ENCODE results near the gene HPCAL4. TPM values are rescaled to one million over a fixed set of nuclear protein-coding genes. Genes with fewer than 3 reads are reported as not detected.

Gene HPCAL4
- total and polyA plus RNA-seq, 12 donors = 0.07 to 3.7 (median 0.22) TPM

DNA sequence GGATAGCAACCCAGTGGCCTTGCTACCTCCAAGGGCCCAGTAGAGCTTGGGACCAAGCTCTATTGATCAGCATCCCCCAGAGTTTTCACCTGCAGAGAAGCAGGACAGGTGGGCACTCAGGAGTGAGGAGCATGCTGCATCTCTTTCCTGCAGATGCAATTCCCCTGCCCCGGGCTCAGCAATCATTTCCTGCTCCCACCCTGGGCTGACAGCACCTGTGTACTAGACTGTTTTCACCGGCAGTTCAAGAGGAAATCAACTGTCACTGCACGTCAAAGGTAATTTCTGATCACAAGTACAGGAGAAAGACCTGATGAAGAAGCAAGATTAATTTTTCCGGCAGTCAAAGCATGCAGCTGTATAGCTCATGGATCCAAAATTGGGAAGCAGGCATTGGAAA, 10.5 kb downstream of the HPCAL4 start:
- DNase-seq (no peak), ATAC-seq (no peak)
- 71 to 74% methylated on average over 4 of the region's 4 CpGs for WGBS, 2 donors
- H3K27ac ChIP-seq = no peak overlapping the region
- H3K27me3 ChIP-seq = peaks cover 0 to 53% (median 45%) of the 10 kb centered on the region in 7 donors
- H3K36me3 ChIP-seq = no peaks in the 10 kb centered on the region
- TF ChIP-seq, protein P1, sequence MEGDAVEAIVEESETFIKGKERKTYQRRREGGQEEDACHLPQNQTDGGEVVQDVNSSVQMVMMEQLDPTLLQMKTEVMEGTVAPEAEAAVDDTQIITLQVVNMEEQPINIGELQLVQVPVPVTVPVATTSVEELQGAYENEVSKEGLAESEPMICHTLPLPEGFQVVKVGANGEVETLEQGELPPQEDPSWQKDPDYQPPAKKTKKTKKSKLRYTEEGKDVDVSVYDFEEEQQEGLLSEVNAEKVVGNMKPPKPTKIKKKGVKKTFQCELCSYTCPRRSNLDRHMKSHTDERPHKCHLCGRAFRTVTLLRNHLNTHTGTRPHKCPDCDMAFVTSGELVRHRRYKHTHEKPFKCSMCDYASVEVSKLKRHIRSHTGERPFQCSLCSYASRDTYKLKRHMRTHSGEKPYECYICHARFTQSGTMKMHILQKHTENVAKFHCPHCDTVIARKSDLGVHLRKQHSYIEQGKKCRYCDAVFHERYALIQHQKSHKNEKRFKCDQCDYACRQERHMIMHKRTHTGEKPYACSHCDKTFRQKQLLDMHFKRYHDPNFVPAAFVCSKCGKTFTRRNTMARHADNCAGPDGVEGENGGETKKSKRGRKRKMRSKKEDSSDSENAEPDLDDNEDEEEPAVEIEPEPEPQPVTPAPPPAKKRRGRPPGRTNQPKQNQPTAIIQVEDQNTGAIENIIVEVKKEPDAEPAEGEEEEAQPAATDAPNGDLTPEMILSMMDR (IDR thresholded peaks at IDR 0.05) = no peak
- no peaks in the 10 kb centered on the region for H3K9me3 ChIP-seq
- no peak overlapping the region for H3K4me3 ChIP-seq
- peaks cover 0 to 5% (median 3%) of the 10 kb centered on the region in 9 donors for H3K4me1 ChIP-seq
- intact Hi-C loops (cut with DNase I) = no loop called here

DNA sequence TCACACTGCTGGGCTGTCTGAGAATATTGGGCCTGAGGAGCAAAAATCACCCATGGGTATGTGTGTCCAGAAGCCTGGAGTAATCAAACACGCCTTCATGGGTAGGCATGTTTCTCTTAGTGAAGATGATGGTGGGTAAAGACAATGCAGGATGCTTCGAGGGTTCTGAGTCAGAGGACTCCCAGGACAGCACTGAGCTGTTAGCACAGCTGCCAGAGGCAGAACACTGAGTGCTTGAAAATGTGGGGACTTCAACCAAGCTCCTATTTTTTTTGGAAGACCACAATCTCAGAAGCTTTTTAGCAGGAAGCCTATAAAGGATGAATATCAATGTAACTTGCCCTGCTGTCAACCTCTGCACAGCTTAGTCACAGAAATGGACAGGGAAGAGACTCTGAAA, 11.4 kb downstream of the HPCAL4 start:
- Histone ChIP-seq H3K4me1 (peaks cover 0 to 5% (median 3%) of the 10 kb centered on the region in 9 donors), H3K27ac (no peak overlapping the region), H3K27me3 (peaks cover 0 to 48% (median 43%) of the 10 kb centered on the region in 7 donors), H3K36me3 (no peaks in the 10 kb centered on the region), H3K4me3 (no peak overlapping the region), H3K9me3 (no peaks in the 10 kb centered on the region)
- TF ChIP-seq, protein P1 (IDR thresholded peaks at IDR 0.05) = no peak
- 55 to 65% methylated on average over 2 of the region's 2 CpGs for WGBS, 2 donors
- intact Hi-C loops (cut with DNase I) = loop anchor here in 1 of 10 donors (5.0 kb wide), 1 partner anchor 32 kb away; no protein-coding TSS in a partner anchor
- no peak for ATAC-seq
- DNase-seq = no peak

GRCh38 chr1:39678889-39679288, 12.3 kb downstream of the HPCAL4 start:
- peaks cover 0 to 5% (median 2%) of the 10 kb centered on the region in 9 donors for H3K4me1 ChIP-seq
- DNase-seq = no peak
- 78% methylated on average over 2 of the region's 2 CpGs for WGBS, 2 donors
- TF ChIP-seq, protein P1 (IDR thresholded peaks at IDR 0.05) = no peak
- H3K4me3 ChIP-seq = no peak overlapping the region
- peaks cover 0 to 38% (median 34%) of the 10 kb centered on the region in 7 donors for H3K27me3 ChIP-seq
- intact Hi-C loops (cut with DNase I) = loop anchor here in 1 of 10 donors (5.0 kb wide), 1 partner anchor 33 kb away; no protein-coding TSS in a partner anchor
- no peaks in the 10 kb centered on the region for H3K9me3 ChIP-seq
- ATAC-seq = no peak
- no peak overlapping the region for H3K27ac ChIP-seq
- no peaks in the 10 kb centered on the region for H3K36me3 ChIP-seq

DNA sequence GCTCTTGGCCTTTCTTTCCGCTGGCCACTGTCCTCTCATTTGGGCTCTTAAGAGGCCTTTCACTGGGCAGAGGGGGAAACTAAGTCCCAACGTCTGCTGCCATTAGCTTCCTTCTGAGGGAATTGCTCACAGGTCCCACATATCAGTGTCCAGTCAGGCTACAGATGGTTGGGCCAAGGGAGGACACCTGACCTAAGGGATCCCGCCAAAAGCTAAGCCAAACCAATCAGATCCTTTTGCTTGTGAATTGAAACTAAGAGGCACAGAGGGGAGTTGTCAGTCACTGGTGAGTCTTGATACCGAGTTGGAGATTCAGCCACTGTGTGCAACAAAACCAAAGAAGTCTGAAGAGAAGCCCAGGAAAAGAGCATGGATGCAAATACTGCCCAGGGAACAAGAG, 13.6 kb downstream of the HPCAL4 start:
- DNase-seq = no peak
- TF ChIP-seq, protein P1 (IDR thresholded peaks at IDR 0.05) = no peak
- peaks cover 0 to 6% (median 2%) of the 10 kb centered on the region in 9 donors for H3K4me1 ChIP-seq
- H3K4me3 ChIP-seq = no peak overlapping the region
- intact Hi-C loops (cut with DNase I) = loop anchor here in 1 of 10 donors (5.0 kb wide), 1 partner anchor 35 kb away; no protein-coding TSS in a partner anchor
- no peaks in the 10 kb centered on the region for H3K36me3 ChIP-seq
- 83 to 86% methylated on average over 4 of the region's 4 CpGs for WGBS, 2 donors
- no peaks in the 10 kb centered on the region for H3K9me3 ChIP-seq
- no peak for ATAC-seq
- H3K27me3 ChIP-seq = peaks cover 0 to 33% (median 22%) of the 10 kb centered on the region in 7 donors
- H3K27ac ChIP-seq = no peak overlapping the region

Measured in heart right ventricle (tissue), 16 donors.